ENCODE data around the gene EPHA4.
"Not testable (repeated sequence)": the region's sequence is repeated elsewhere in the genome, so short reads cannot be mapped to it uniquely, and the experiment has no call there.

The EPHA4 gene

DNA sequence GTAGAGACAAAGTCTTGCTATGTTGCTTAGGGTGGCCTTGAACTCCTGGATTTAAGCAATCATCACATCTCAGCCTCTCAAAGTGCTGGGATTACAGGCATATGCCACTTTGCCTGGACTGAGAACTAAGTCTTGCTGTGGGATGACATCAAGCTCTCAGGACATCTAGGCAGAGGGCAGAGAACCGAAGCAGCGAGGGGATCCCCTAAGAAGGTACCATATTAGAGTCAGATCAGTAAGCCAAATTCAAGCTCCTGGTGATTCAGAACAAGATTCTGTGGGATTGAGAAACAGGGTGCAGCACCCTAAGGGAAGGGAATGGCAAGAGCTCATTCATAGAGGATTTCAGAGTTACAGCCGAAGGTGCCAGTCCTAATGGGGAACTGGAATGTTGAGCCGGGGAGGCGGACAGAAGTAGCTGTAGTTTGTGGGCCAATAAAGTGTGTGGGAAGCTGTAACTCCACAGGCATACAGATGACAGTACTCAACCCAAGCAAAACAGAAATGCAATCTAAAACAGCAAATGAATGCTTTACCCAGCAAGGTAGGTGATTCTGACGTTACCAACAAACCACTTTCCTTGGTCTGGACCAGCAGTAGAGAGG lies 30.9 kb downstream of the EPHA4 start:
- no peak for DNase-seq (ENCODE audit: low read depth in 1 of 2, low spot score in 1 of 2)

DNA sequence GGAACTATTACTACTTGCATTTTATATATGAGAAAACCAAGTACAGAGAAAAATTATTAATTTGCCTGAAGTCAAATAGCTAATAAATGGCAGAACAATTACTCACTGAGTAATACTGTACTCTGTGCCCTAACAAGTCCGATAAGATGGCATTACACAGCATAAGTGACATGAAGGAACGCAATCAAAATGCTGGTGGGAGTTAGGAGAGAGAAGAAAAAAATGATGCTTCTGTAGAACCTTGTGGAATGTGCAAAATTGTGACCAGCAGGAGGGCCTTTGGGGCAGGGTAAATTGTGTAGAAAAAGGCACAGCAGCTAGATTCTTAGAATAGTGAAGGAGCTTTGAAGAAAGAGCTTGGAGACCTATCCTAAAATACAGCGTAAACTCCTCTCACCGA lies 32.9 kb downstream of the EPHA4 start:
- DNase-seq (ENCODE audit: low read depth in 1 of 2, low spot score in 1 of 2): no peak

DNA sequence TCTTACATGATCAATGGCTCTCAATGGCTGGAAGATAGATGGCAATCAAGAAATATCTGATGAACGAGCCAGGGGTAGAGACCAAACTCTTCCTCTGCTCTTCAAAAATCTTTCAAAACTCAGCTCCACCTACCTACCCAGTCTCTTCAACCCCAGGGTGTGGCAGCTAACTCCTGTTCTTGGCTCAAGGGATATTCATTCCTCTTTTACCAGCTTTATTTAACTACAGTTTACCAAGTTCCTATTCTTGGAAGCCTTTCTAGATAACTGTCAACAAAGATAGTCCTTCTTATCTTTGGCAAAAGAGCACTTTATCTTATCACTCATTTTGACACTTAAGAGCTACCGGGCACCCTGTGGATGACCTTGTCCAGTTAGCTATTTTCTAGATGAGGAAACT lies 36.3 kb downstream of the EPHA4 start:
- DNase-seq (ENCODE audit: low read depth in 1 of 2, low spot score in 1 of 2): no peak

DNA sequence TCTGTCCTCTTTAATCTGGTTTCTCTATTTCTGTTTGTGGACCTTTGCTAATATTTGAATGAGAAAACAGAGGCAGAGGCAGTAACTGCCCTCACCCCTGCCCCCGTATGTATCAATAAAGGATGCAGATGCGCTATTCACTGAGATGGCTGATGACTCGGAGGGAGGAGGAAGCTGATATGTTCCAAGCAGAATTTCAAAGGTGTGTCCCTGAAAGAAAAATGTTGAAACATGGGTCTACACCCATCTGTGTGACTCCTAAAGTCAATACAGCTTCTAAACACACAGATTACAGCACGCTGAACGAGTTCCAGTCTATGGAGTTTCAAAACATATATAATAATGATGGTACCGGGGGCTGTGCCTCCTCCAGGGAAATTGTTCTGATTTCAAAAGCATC lies 38.8 kb downstream of the EPHA4 start:
- DNase-seq (ENCODE audit: low read depth in 1 of 2, low spot score in 1 of 2): no peak

DNA sequence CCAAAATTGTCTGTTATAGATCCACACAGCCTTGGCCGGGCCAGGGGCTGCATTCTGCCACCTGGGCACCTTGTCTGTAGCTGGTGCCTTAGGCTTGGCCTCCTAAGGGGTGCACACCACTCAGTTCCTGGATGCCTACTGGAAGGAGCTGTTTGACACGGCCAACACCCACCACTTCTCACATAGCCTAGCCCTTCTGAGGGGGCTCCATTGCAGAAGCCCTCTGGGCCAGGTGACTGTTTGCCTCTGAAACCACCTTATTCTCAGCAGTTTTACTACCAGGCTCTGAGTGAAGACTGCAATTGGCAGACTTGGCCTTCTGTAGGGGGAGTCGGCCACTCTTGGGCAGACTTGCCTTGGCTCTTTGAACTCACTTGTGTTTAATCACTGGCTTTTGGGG lies 39.5 kb downstream of the EPHA4 start:
- DNase-seq (ENCODE audit: low read depth in 1 of 2, low spot score in 1 of 2): no peak

DNA sequence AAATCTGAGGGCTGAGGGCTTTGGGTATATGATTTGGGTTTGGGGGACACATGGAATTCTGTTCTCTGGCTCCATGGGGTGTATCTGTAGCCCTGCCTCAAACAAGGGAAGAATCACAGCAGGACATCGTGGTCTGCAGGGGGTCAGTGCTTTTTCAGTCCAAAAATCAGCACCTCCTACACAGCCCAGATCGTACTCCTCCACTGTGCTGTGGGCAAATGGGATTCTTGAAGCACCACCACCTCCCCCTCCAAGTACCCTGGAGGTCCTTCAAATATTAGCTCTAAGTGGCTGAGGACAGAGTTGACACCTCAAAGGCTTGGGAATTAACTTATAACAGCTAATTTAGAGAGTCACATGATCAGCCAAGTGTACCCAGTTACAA lies 41.5 kb downstream of the EPHA4 start:
- DNase-seq (ENCODE audit: low read depth in 1 of 2, low spot score in 1 of 2): no peak

DNA sequence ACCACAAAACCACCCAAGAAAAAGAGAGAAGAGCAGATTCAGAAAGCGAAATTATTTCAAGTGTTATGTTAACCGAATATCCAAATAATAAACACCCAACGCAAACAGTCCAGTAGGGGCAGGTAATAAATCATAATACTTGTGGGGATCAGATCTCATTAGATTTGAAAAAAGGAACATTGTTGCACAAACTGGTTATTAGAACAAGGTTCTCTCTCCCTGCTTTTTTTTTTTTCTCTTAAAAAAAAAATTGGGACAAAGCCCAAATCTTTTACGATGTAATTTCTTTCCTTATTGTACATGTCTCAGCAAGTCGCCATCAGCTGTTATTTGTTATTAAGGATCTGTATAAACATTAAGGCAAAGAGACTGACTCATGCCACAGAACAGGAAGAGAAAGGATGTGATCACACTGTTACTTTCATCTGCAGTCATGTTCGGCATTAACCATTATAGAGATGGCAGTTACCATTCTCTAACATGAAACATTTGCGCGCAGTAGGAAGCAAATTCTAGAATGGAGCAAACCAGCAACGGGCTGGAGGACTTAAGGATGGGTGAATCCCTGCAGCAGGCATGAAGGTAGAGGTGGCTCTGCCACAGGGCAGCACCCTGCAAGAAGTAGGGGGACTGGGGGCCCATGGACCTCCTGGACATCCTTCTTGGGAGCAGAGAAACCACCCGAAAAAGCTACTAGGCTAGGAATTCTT lies 42.0 kb downstream of the EPHA4 start:
- DNase-seq (ENCODE audit: low read depth in 1 of 2, low spot score in 1 of 2): no peak

DNA sequence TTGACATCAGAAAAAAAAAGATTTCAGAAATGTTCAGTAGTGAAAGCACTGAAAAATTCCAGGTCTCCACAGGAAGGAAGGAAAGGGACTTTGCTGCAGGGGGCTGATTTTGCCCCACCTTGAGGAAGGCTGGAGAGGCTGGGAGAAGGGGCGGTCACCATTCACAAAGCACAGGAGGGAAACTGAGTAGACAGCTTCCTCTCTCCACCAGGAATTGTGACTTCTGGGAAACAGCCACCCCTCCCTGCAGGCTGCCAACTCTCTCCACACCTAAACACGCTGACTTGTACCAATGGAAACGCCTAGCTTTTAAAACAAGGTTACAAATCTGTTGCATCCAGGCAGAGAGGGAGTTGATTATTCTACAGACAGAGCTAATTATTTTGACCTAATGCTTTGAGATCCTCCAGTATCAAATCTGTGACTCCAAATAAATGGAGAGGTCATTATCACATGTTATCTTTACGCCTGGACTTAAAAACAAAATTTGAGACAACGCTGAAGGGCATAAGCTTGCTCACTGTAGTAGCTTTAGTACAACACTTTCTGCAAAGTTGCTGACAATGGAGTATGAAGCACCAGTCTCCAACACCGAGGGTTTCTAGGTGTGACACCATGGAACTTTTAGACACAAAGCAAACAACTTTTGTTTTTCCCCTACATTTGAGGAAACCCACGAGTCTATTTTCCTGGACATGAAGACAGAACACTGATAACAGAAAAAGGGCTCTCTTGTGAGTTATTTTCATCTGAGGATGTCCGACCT lies 42.7 kb downstream of the EPHA4 start:
- DNase-seq (ENCODE audit: low read depth in 1 of 2, low spot score in 1 of 2): no peak

DNA sequence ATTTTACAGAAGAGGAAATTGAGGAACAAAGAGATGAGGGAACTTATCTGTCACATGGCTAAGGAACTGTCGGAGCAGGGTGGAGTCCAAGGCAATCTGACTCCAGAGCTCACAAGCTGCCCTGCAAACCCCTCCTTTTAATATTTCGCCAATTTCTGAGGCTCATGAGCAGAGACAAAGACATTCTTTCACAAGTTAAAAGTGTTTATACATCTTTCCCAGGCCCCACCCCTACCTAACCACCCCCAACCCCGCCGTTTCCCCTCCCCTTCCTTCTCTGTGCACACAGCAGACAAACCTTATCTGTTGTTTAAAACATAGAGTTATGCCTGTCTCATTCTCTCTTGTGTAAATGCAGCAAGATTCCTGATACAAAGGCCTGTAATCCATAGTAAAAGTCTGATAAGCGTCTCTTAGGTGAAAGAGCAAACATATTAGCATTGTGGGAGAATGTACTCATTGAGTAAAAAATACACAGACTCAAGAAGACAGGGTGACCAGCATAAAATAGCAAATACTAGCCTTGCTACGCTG lies 44.3 kb downstream of the EPHA4 start:
- DNase-seq (ENCODE audit: low read depth in 1 of 2, low spot score in 1 of 2): no peak

DNA sequence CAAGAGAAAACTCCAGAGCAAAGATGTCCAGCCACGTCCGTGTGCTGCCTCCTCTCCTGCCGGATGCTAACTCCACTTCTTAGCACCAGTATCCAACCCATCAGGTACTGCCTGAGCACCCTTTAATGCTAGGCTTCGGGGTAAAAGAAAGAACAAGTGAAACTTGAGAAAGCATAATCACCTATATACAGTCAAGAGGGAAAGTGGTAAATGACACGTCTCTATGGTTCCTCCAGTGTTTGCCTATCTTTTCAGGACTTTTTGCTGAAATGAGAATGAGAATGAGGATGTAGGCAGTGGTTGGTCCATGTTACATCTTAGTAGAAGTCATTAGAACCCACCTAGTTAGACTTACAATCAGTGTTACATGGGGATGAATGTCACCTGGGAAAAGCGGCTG lies 47.9 kb downstream of the EPHA4 start:
- no peak for DNase-seq (ENCODE audit: low read depth in 1 of 2, low spot score in 1 of 2)

DNA sequence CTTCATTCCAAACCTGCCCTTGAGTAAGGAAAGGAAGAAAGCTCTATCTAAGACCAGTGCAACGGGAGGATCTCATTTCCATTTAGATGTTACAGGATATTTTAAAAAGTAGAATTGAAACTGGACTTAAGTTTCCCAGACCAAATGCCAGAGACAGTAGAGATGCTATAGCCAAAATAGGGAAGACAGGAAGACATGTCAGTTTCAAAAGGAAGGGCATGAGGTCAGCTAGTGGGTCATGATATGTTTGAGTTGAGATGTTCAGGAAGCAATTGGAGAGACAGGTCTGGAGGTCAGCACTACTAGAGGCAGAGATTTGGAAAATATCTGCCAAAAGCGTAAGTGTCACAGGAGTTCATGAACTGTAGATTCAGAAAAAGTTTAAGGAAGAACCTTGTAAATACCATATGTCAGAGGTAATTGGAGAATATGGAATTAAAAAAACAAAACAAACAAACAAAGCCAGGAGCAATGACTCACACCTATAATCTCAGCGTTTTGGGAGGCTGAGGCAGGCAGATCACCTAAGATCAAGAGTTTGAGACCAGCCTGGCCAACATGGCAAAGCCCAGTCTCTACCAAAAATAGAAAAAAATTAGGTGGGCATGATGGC lies 50.8 kb downstream of the EPHA4 start:
- no peak for DNase-seq (ENCODE audit: low read depth in 1 of 2, low spot score in 1 of 2)

DNA sequence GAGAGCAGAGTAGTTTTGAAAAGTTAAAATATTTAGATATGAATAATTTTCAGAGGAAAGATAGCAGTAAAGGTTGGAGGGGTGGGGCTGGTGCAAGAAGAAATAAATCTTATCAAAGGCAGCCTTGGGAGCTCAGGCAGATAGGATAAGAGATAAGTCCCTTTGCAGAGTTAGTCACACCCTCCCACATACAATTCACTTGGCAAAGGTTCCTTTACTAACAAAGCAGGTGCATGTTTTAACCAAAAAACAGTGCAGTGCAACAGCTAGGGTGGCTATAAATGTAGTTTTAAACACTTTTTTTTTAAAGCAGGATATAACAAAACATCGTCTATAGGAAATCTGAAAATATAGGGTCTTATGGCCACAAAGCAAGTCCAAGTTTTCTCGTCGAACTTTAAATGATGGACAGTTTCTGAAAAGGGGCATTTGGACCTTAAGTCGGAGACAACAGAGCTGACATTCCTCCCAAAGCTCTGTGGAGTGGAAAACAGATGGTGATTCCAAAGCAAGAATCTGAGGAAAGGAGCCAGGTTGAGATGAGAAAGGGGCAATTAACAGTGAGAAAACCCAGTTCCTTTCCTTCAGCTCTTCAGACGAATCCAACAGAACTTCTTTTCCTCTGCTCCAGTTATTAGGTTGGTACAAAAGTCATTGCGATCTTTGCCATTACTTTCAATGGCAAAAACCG lies 53.0 kb downstream of the EPHA4 start:
- DNase-seq (ENCODE audit: low read depth in 1 of 2, low spot score in 1 of 2): no peak

DNA sequence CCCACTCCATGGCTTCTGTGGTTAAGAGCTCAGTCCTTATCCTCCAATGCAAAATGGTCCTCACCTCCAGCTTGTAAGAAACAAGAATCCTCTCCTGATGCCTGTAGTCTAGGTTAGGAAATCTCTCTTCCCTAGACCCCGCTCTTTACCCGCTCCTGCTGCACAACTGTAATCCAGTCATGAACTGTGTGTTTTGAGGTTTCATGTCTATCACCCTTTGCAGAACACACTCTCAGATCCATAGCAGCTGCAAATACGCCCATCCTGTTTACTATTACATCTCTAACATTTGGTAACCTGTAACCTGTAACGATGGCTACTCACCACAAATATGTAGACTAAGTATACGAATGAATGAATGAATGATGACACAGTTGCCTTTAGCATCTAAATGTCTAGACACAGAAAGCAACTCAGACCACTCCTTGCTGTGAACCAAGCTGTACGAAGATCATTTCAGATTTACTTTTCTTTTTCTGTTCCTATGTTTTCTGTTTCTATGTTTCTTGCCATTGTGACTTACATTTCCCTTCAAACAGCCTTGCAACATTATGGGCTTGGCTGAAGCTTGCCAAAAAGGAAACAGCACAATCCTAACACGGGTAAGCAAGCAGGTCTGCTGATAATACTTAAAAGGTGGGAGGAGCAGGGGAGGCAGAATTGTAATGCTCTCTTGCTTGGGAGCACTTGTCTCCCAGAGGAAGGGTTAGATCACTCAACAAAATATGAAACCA lies 53.7 kb downstream of the EPHA4 start:
- no peak for DNase-seq (ENCODE audit: low read depth in 1 of 2, low spot score in 1 of 2)

DNA sequence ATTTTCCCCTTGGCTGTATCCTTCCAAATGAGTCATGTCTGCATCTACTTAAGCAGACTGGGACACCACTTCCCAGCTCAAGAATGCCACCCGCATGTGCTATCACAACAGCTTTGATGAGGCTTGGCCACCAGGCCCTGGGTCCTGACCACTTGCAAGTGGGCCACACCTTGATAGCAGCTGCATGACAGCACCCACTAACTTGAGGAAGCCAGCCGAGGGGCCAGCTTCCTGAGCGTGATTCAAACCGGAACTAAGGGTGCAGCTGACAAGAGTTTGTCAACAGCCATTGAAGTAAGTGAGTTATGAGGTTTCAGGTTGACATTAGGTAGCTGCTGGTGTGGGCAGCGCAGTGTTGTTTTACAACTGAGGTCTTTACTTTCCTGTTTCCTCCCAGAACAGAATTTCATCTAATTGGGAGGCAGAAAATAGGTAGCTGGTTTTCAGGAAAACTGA lies 54.4 kb downstream of the EPHA4 start:
- DNase-seq (ENCODE audit: low read depth in 1 of 2, low spot score in 1 of 2): peak; percentile 24 to 51

DNA sequence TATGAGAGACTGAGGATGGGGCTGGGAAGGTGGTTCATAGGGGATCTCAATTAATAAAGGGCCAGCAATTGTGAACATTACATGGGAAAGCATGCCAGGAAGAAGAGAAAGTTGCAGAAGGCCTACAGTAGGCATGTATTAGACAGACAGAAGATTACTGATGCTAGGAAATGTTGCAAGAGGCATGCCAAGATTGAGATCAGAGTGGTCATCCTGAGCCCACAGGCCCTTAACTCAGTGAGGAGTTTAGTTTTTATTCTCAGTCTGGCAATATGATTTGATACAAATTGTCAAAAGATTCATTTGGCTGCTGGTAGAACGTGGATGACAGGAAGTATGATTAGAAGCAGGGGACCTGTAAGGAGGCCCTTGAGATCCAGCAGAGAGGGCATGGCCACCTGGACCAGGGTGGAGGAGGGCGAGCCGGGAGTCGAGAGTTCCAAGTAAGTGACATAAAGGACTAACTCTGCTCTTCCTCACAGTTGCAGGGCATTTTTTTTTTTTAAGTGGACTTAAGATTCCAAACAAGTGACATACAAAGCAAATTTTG lies 54.9 kb downstream of the EPHA4 start:
- DNase-seq (ENCODE audit: low read depth in 1 of 2, low spot score in 1 of 2): no peak

DNA sequence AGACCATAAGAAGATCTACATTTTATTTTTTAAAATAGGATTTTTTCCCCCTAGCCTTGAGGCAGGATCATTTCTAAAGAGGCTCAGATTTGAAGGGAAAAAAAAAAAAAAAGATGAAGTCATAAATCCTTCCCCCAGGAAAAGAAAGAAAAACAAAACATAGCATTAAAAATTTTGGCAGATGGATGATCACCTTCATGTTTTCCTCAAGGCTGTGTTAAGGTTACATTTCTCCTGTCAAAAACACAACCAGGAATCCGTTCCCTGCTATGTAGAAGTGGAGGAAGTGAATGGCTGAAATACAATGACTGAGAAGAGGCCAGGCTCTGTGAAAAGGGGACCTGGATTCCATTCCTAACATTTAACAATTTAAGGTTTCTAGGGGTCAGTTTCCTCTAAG lies 56.2 kb downstream of the EPHA4 start:
- no peak for DNase-seq (ENCODE audit: low read depth in 1 of 2, low spot score in 1 of 2)

DNA sequence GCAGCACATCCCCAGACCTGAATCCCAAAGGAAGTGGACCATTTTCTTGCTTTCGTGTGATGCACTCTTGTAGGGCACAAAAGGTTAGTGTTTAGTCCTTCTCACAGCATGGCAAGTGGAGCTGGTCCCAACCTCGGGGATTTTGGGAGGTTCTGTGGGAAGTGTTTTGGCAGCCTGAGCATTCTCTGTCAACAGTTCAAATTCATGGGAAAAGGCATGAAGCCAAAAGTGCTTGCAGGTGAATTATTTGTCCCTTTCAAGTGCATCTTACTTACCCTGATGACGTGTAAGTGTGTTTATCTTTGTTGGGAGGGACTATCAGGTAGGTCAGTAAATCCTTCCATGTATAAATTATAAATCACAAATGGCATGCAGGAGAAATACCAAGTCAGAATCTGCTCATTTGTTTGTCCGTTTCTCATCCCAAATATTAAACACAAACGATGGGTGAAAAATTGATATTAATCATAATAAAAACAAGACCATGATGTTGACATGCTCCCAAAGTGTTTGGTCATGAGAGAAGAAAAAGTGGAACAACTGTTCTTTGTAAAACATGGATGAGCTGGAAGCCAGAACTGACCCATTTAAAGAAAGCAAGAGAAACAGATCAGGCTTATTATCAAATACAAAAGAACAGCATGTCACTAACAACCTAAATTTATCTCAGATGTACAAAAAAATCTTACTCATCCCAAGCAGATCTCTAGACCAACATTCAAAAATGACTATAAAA lies 57.6 kb downstream of the EPHA4 start:
- no peak for DNase-seq (ENCODE audit: low read depth in 1 of 2, low spot score in 1 of 2)

DNA sequence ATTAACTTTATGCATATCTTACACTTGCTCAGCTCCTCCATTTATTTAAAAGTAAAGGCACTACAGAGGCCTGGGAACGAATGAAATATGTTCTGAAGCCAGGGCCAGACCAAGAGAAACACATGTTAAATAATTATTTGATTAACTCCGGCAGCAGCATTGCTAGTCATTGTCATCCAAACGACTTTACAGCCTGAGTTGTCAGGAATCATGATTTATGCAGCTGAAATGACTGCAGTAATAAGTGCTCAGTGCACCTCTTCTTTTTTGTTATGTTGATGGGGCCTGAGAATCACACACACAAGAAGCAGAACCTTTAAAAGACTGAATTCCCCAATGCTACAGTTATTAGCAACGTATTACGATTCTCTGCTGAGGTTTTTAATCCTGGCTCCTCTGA lies 58.9 kb downstream of the EPHA4 start:
- no peak for DNase-seq (ENCODE audit: low read depth in 1 of 2, low spot score in 1 of 2)

DNA sequence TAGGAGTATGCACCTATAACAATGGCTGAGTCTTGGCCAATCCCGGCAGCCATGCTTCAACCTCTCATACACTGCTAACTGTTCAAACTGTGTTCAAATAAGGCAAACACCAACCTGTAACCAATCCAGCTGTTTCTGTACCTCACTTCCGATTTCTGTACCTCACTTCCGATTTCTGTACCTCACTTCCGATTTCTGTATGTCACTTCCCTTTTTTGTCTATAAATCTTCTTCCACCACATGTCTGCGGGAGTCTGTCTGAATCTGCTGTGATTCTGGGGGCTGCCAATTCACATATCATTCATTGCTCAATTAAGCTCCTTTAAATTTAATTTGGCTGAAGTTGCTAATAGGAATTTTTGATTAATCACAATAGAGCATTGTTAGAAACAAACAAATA lies 60.8 kb downstream of the EPHA4 start:
- DNase-seq (ENCODE audit: low read depth in 1 of 2, low spot score in 1 of 2): not testable (repeated sequence)
